Fibroblast of mammary gland (primary cell): ENCODE data around the gene GULP1.

Experiments
- DNase-seq: peaks from one replicate; pipeline ENCODE4 v3.0.0-alpha.2; 2010; ENCODE audit warnings: low read depth
- H3K4me3 ChIP-seq: 2 replicates; pipeline ENCODE4 v1.5.1; 2011; ENCODE audit warnings: low read depth, mild to moderate bottlenecking, low read length, moderate library complexity; ENCODE audit not compliant: control insufficient read depth
- TF ChIP-seq, protein P1 (sequence below): conservative IDR thresholded peaks from 2 replicates; pipeline ENCODE4 v1.5.1; 2011; ENCODE audit warnings: low read depth, low read length, inconsistent platforms; ENCODE audit not compliant: control insufficient read depth, insufficient read depth

GULP1 gene

DNA sequence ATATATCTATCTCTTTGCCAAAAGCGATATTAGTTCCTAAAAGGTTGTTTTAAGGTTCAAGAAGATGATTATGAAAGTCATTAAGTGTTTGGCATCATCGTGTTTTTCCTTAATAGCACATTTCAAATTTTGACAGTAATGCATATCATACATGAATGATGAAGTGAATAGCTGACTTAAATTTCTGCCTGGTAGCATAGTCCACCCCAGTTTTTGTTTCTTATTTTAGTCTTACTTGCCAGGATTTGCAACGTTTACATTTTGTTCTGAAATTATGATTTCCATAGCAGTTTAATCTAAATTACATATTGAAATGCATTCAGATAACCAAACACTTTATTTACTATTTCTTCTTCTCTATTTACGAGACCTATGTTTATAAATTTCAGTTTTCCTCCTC, 201.1 kb downstream of the GULP1 start:
- DNase-seq, result no peak
- H3K4me3 ChIP-seq, result no peak overlapping the region
- TF ChIP-seq, protein P1, sequence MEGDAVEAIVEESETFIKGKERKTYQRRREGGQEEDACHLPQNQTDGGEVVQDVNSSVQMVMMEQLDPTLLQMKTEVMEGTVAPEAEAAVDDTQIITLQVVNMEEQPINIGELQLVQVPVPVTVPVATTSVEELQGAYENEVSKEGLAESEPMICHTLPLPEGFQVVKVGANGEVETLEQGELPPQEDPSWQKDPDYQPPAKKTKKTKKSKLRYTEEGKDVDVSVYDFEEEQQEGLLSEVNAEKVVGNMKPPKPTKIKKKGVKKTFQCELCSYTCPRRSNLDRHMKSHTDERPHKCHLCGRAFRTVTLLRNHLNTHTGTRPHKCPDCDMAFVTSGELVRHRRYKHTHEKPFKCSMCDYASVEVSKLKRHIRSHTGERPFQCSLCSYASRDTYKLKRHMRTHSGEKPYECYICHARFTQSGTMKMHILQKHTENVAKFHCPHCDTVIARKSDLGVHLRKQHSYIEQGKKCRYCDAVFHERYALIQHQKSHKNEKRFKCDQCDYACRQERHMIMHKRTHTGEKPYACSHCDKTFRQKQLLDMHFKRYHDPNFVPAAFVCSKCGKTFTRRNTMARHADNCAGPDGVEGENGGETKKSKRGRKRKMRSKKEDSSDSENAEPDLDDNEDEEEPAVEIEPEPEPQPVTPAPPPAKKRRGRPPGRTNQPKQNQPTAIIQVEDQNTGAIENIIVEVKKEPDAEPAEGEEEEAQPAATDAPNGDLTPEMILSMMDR, result no peak

DNA sequence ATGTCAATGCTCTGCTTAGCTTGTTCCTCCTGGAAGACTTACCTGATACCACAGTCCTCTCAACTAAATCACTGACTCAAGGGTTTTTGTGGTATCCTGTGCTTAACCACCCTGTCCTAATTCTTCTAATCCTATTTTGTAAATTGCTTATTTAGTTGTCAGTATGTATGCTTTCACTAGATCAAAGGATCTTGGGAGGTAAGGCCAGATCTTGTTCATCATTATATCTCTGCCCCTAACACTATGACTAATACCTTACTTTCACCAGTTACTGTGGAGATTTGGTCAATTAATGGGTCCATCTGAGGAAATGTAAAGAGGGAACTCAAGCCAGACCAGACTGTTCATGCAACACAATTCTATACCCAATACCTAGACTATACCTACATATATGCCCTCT, 203.2 kb downstream of the GULP1 start:
- TF ChIP-seq, protein P1, result no peak
- H3K4me3 ChIP-seq, result no peak overlapping the region
- no peak for DNase-seq

DNA sequence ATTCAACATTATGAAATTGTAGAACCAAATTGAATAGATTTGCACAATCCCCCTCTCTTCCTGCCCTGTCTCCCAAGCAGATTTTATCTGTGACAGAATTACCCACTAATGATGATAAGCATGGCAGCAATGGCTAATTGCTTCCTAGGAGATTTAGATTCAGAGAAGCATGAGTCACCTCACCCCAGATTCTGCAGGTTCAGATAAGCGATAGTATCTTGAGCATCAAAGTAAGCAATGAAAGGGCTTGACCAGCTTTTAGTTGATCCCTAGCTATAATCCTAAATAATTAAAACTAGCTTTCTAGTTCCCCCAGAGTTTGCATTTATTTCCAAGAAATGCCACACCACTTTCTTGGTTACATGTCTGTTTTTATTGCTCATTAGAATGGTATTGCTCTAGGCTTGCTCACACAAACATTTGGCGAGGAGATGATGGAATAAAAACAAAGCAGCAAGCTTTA, 204.3 kb downstream of the GULP1 start:
- no peak overlapping the region for H3K4me3 ChIP-seq
- DNase-seq, result peak; percentile 56
- TF ChIP-seq, protein P1, result no peak

DNA sequence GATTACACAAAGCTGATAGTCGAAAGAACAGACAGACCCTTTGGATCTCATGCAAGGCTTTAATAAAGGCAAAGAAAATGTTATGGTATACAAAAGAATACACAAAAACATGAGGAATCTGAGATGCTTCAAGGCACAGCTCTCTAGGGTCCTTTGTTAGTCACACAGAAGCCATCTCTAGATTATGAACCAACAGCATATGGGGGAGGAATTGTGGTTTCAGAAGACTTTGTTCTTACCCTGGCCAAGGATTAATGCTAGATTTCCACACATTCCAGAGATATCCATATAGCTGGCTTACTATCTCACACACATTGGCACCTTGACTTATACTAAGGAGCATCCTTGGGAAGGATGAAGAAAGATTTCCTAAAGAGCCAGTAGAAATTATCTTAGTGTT, 206.1 kb downstream of the GULP1 start:
- TF ChIP-seq, protein P1, result no peak
- no peak overlapping the region for H3K4me3 ChIP-seq
- no peak for DNase-seq

DNA sequence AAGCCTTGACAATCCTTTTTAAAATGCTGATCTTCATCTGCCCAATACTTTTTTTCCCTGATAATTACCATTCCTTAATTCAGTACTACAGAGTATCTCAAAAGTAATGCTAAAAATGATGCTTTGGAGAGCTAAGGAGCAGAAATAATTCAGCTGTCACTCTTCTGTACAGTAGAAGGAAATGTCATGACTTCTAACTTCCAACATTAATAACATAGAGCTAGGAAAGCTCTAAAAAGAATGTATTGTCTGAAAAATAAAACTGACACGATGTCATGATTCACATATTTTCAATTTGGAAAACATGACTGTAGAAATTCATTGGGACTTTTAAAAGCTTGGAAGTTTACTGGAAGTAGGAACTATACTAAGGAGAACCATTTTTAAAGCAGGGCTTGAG, 212.3 kb downstream of the GULP1 start:
- TF ChIP-seq, protein P1, result no peak
- DNase-seq, result no peak
- H3K4me3 ChIP-seq, result no peak overlapping the region

DNA sequence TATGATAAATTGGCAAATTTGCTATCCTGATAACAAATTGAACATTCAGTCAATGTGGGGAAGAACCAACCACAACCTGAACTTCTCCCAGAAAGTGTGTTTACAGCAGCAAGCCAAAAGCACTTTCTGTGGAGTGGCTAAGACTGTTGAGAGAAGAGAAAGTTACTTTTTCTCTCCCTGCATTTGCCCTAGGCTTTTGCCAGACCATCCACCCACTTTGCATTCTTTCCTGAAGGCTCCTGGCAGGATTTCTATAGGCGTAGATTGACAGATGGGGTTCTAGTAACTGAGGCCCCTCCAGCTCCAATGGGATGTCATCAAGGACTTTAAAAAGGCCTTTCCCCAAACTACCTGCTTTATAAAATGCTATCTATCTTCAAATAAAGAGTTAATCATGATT, 215.2 kb downstream of the GULP1 start:
- H3K4me3 ChIP-seq, result no peak overlapping the region
- TF ChIP-seq, protein P1, result no peak
- no peak for DNase-seq

DNA sequence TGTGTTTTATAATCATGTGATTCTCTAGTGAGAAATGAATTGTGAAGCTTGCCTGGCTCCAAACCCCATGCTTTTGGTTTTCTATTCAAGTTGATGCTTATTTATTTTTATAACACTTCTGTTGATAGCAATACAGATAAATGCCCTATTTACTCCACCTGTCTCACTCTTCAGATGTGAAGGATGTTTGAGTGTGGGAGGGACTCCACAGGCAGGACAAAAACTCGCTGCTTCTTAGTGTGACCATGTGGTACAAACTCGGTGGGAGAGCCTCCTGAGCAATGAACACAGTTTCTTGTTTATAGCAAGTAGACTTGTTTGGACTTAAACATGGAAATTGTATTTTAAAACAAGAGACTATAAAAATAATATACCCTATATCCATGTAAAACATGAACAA, 219.7 kb downstream of the GULP1 start:
- TF ChIP-seq, protein P1, result no peak
- no peak overlapping the region for H3K4me3 ChIP-seq

More for the DNA sequence above, 219.7 kb downstream of the GULP1 start:
- DNase-seq, result no peak
